Panc1 (cell line): ENCODE data around the gene ACTRT2. TPM values are rescaled to one million over a fixed set of nuclear protein-coding genes. Genes with fewer than 3 reads are reported as not detected.

ENCODE experiments used
- ATAC-seq: fragments of 200-7000 bp; cut with Tn5 transposase; 2 replicates; pipeline ENCODE4 v1.9.1; 2020; ENCODE audit warnings: mild to moderate bottlenecking, moderate library complexity
- BruUV-seq: library from RNA; stranded (reverse); fragments of 400-500 nt; replicated peaks from 2 replicates; lab custom pipeline; 2021; lab: Mats Ljungman, UMichigan
- CTCF ChIA-PET: fragments of 300-600 bp; sonication (Branson Sonifier 250); formaldehyde crosslinking; loops from one replicate; lab custom pipeline; 2022; ENCODE audit warnings: antibody characterized with exemption; lab: Charles Lee
- POLR2A ChIA-PET: fragments of 300-600 bp; sonication (Branson Sonifier 250); formaldehyde crosslinking; loops from one replicate; lab custom pipeline; 2022; ENCODE audit warnings: antibody characterized with exemption; lab: Charles Lee
- DNase-seq: peaks from one replicate; pipeline ENCODE4 v3.0.0-alpha.2; 2010; ENCODE audit warnings: low read depth, low spot score
- H3K27ac ChIP-seq: 2 replicates; pipeline ENCODE4 v1.5.1; 2011; ENCODE audit warnings: mild to moderate bottlenecking, low read length, inconsistent platforms
- H3K27me3 ChIP-seq: fragments of 200-500 bp; sonication (Bioruptor generic); 2 replicates; pipeline ENCODE4 v1.6.0; 2014; ENCODE audit warnings: low read length, inconsistent platforms; ENCODE audit not compliant: control insufficient read depth, insufficient read depth
- H3K36me3 ChIP-seq: fragments of 200-500 bp; sonication (Bioruptor generic); 2 replicates; pipeline ENCODE4 v1.5.1; 2014; ENCODE audit warnings: inconsistent platforms, mild to moderate bottlenecking, low read length, moderate library complexity; ENCODE audit not compliant: control insufficient read depth, insufficient read depth
- H3K4me1 ChIP-seq: 2 replicates; pipeline ENCODE4 v1.5.1; 2011; ENCODE audit warnings: inconsistent platforms, mild to moderate bottlenecking, low read length, moderate library complexity; ENCODE audit not compliant: control insufficient read depth, insufficient read depth
- H3K4me3 ChIP-seq, 2 experiments: 2 replicates each; pipeline ENCODE4 v1.5.1; 2011 to 2012; ENCODE audit warnings: low read depth in 2 of 2, low read length in 2 of 2, mild to moderate bottlenecking in 2 of 2, inconsistent platforms in 1 of 2, moderate library complexity in 1 of 2
- H3K9me3 ChIP-seq: fragments of 200-500 bp; sonication (Bioruptor generic); 2 replicates; pipeline ENCODE4 v1.5.1; 2014; ENCODE audit warnings: low read depth, mild to moderate bottlenecking, inconsistent platforms, low read length, moderate library complexity; ENCODE audit not compliant: control insufficient read depth, insufficient read depth
- POLR2AphosphoS5 ChIP-seq: IDR thresholded peaks from 2 replicates; pipeline ENCODE4 v1.6.1; 2012; ENCODE audit warnings: mild to moderate bottlenecking, low read depth, low read length, moderate library complexity
- SIN3A ChIP-seq: IDR thresholded peaks from 2 replicates; pipeline ENCODE4 v1.6.1; 2012; ENCODE audit warnings: low read depth, mild to moderate bottlenecking, low read length, moderate library complexity, borderline replicate concordance; ENCODE audit not compliant: insufficient read depth
- TCF7L2 ChIP-seq: IDR thresholded peaks from 2 replicates; pipeline ENCODE4 v1.6.1; 2011; ENCODE audit warnings: mild to moderate bottlenecking, low read depth, low read length, inconsistent platforms
- in situ Hi-C: cut with HindIII; loops from 2 replicates; pipeline ENCODE4 v1.10.0; 2016; ENCODE audit warnings: low sequenced_read_pairs, low pct_unique_long_range_greater_than_20kb
- intact Hi-C: fragments of 100-400 bp; cut with micrococcal nuclease; formaldehyde crosslinking; loops from one replicate; pipeline ENCODE4 v1.10.0; 2022; ENCODE audit not compliant: unreplicated experiment
- total RNA-seq: library from RNA; stranded (reverse); gene quantifications from one replicate; pipeline ENCODE4 v1.2.1, GENCODE V29; 2021; ENCODE audit not compliant: unreplicated experiment
- TF ChIP-seq, protein P1 (sequence below): fragments of 450-650 bp; IDR thresholded peaks from 2 replicates; pipeline ENCODE4 v1.5.1; 2017; ENCODE audit warnings: mild to moderate bottlenecking
- TF ChIP-seq, protein P2 (sequence below), 2 experiments: IDR thresholded peaks; 2 replicates each; pipeline ENCODE4 v1.6.1; 2011 to 2012; ENCODE audit warnings: low read depth in 2 of 2, control low read depth in 1 of 2, low read length in 1 of 2, mild to moderate bottlenecking in 1 of 2, moderate library complexity in 1 of 2; ENCODE audit not compliant: insufficient read depth in 1 of 2

Gene ACTRT2
- total RNA-seq, 1 experiment from 2014 or later = not detected

DNA sequence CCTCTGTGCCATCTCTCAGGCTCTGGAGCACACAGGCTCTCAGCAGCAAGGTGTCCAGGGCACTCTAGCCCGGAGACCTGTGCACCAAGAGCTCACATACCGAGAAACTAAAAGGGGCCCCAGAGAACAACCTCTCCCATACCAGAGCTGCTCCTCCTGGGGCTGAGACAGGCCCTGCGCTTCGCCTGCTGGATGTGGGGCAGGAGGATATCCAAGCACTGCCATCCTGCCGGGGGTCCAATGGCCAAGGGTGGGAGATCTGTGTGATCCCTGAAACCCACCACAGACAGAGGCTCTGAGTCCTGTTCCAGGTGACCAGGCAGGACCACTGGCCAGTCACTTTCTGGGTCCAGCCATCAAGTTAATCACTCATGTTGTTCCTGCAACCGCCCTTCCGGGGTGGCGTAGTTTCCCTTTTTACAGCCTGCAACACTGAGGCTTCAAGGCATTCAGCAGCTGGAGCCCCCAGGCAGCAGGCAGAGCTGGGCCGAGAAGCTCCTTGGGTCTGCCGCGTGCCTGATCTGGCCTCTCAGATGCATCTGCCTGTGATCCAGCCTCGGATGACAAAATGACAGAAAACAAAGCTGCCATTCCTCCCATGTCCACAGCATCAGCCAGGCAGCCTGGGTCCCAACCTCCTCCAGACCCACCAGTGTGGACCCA, 36.7 kb upstream of the ACTRT2 start:
- ATAC-seq (no peak), DNase-seq (no peak)
- Histone ChIP-seq H3K36me3 (no peaks in the 10 kb centered on the region), H3K27ac (no peak overlapping the region), H3K4me1 (no peaks in the 10 kb centered on the region), H3K9me3 (no peaks in the 10 kb centered on the region), H3K4me3 (no peak overlapping the region), H3K27me3 (no peaks in the 10 kb centered on the region; the same call in 1 of the 2 replicates)
- in situ Hi-C loops = no loop called here
- intact Hi-C loops = no loop called here
- BruUV-seq = no TSS peak
- CTCF ChIA-PET = no interaction called here
- TF ChIP-seq, protein P1, sequence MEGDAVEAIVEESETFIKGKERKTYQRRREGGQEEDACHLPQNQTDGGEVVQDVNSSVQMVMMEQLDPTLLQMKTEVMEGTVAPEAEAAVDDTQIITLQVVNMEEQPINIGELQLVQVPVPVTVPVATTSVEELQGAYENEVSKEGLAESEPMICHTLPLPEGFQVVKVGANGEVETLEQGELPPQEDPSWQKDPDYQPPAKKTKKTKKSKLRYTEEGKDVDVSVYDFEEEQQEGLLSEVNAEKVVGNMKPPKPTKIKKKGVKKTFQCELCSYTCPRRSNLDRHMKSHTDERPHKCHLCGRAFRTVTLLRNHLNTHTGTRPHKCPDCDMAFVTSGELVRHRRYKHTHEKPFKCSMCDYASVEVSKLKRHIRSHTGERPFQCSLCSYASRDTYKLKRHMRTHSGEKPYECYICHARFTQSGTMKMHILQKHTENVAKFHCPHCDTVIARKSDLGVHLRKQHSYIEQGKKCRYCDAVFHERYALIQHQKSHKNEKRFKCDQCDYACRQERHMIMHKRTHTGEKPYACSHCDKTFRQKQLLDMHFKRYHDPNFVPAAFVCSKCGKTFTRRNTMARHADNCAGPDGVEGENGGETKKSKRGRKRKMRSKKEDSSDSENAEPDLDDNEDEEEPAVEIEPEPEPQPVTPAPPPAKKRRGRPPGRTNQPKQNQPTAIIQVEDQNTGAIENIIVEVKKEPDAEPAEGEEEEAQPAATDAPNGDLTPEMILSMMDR = no peak
- TF ChIP-seq SIN3A (no peak), POLR2AphosphoS5 (no peak), TCF7L2 (no peak)
- TF ChIP-seq, protein P2, sequence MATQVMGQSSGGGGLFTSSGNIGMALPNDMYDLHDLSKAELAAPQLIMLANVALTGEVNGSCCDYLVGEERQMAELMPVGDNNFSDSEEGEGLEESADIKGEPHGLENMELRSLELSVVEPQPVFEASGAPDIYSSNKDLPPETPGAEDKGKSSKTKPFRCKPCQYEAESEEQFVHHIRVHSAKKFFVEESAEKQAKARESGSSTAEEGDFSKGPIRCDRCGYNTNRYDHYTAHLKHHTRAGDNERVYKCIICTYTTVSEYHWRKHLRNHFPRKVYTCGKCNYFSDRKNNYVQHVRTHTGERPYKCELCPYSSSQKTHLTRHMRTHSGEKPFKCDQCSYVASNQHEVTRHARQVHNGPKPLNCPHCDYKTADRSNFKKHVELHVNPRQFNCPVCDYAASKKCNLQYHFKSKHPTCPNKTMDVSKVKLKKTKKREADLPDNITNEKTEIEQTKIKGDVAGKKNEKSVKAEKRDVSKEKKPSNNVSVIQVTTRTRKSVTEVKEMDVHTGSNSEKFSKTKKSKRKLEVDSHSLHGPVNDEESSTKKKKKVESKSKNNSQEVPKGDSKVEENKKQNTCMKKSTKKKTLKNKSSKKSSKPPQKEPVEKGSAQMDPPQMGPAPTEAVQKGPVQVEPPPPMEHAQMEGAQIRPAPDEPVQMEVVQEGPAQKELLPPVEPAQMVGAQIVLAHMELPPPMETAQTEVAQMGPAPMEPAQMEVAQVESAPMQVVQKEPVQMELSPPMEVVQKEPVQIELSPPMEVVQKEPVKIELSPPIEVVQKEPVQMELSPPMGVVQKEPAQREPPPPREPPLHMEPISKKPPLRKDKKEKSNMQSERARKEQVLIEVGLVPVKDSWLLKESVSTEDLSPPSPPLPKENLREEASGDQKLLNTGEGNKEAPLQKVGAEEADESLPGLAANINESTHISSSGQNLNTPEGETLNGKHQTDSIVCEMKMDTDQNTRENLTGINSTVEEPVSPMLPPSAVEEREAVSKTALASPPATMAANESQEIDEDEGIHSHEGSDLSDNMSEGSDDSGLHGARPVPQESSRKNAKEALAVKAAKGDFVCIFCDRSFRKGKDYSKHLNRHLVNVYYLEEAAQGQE (IDR thresholded peaks at IDR 0.05; ENCODE audit: insufficient read depth in 1 of 2, low read depth in 2 of 2, low read length in 1 of 2) = no peak
- POLR2A ChIA-PET = no interaction called here

DNA sequence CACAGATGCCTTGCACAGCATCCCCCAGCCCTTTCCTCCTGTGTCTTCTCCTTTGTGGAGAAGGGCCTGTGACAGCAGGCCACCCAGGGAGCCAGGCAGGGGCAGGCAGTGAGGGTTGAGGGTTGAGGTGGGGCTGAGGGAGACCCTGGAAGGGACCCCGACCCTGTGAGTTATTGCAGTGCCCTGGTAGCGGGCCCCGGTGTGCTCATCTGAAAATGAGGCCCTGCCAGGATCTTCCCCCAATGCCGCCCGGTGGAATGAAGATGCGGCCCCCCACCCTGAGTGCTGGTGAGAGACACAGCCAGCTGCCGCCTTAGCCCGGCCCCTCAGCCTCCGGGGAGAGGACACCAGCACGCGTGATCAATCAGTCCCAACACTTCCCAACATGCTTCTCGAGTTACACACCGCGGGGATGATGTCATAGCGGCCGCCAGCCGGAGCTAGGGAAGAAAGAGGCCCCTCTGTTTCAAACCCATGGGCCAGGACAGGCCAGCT, 36.2 kb upstream of the ACTRT2 start:
- Histone ChIP-seq H3K36me3 (no peaks in the 10 kb centered on the region), H3K4me3 (no peak overlapping the region), H3K27me3 (no peaks in the 10 kb centered on the region; the same call in 1 of the 2 replicates), H3K9me3 (no peaks in the 10 kb centered on the region), H3K27ac (no peak overlapping the region), H3K4me1 (no peaks in the 10 kb centered on the region)
- ATAC-seq (no peak), DNase-seq (no peak)
- BruUV-seq = no TSS peak
- CTCF ChIA-PET = no interaction called here
- intact Hi-C loops (no loop called here), in situ Hi-C loops (no loop called here)
- POLR2A ChIA-PET = no interaction called here
- TF ChIP-seq, protein P1 = no peak
- TF ChIP-seq, protein P2 (IDR thresholded peaks at IDR 0.05; ENCODE audit: insufficient read depth in 1 of 2, low read depth in 2 of 2, low read length in 1 of 2) = no peak
- TF ChIP-seq TCF7L2 (no peak), POLR2AphosphoS5 (no peak), SIN3A (no peak)
